Erythroblast (primary cell): ENCODE data around the gene LSAMP.

Source experiments
- GATA1 ChIP-seq: IDR thresholded peaks from 2 replicates; pipeline ENCODE4 v1.6.1; 2011; ENCODE audit warnings: low read depth, mild to moderate bottlenecking, control low read depth, low read length, moderate library complexity
- POLR2A ChIP-seq: IDR thresholded peaks from 2 replicates; pipeline ENCODE4 v1.6.1; 2011; ENCODE audit warnings: mild to moderate bottlenecking, low read length

DNA sequence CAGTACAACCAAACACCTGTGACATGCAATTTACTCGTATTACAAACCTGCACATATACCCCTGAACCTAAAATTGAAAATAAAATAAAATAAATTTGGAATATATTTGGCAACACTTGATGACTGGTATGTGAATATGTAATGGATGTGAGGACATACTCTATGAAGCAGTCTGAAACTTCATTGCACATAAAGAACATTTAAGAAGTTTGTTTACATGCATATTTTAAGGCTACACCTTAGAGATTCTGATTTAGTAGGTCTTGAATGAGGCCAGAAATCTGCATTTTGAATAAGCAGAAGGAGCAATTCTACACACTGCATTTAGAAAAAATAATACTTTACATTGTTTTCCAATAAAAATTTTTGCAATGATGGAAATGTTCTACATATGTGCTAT, 284.7 kb downstream of the LSAMP start:
- TF ChIP-seq POLR2A (no peak), GATA1 (no peak)
